Measurements from ENCODE around the gene SCYL1. TPM values are rescaled to one million over a fixed set of nuclear protein-coding genes. Genes with fewer than 3 reads are reported as not detected.

Gene SCYL1
- total RNA-seq, 1 donor from 2014 or later, result 16.9 TPM

- Histone ChIP-seq H3K9ac (no peak overlapping the region), H3K4me3 (peak overlapping the region; percentile 48), H2AFZ (replicated peaks) (no peak overlapping the region), H4K20me1 (ENCODE audit: low read depth) (peaks cover 35% of the 10 kb centered on the region), H3K9me3 (ENCODE audit: low read depth) (no peaks in the 10 kb centered on the region), H3K36me3 (no peaks in the 10 kb centered on the region), H3K4me1 (peaks cover 19% of the 10 kb centered on the region), H3K27ac (no peak overlapping the region), H3K79me2 (ENCODE audit: low read depth) (no peaks in the 10 kb centered on the region), H3F3A (ENCODE audit: low read depth) (peaks cover 29% of the 10 kb centered on the region), H3K4me2 (peak overlapping the region; percentile 77), H3K27me3 (peaks cover 61% of the 10 kb centered on the region)
- Mint-ChIP-seq H3K27me3 (ENCODE audit: insufficient read depth, low read depth) (peaks cover 16% of the 10 kb centered on the region), H3K4me1 (peaks cover 7% of the 10 kb centered on the region), H3K36me3 (peaks cover 14% of the 10 kb centered on the region), H3K27ac (no peak overlapping the region), H3K9me3 (no peaks in the 10 kb centered on the region), H3K4me3 (peak overlapping the region; percentile 75)
- DNase-seq (ENCODE audit: low spot score), result no peak
- TF ChIP-seq EZH2 (IDR thresholded peaks at IDR 0.05) (no peak), CTCF (IDR thresholded peaks at IDR 0.05) (no peak), EZH2phosphoT487 (IDR thresholded peaks at IDR 0.05) (no peak)
Observed at GRCh38 chr11:65538232-65538914, 13.5 kb downstream of the SCYL1 start.

- H3K9me3 Mint-ChIP-seq, result no peaks in the 10 kb centered on the region
- Histone ChIP-seq H3K9ac (no peak overlapping the region), H2AFZ (replicated peaks) (peak overlapping the region; percentile 22), H3K4me3 (peak overlapping the region; percentile 48), H3K9me3 (ENCODE audit: low read depth) (no peaks in the 10 kb centered on the region), H3K79me2 (ENCODE audit: low read depth) (no peaks in the 10 kb centered on the region), H3F3A (ENCODE audit: low read depth) (peaks cover 29% of the 10 kb centered on the region), H3K27me3 (peaks cover 68% of the 10 kb centered on the region), H3K4me2 (peak overlapping the region; percentile 77), H3K27ac (no peak overlapping the region), H3K36me3 (no peaks in the 10 kb centered on the region), H4K20me1 (ENCODE audit: low read depth) (peaks cover 35% of the 10 kb centered on the region), H3K4me1 (peaks cover 19% of the 10 kb centered on the region)
- peaks cover 18% of the 10 kb centered on the region for H3K27me3 Mint-ChIP-seq (ENCODE audit: insufficient read depth, low read depth)
- peak overlapping the region; percentile 71 for H3K4me3 Mint-ChIP-seq
- H3K27ac Mint-ChIP-seq, result no peak overlapping the region
- peaks cover 7% of the 10 kb centered on the region for H3K4me1 Mint-ChIP-seq
- peak; percentile 85 for DNase-seq (ENCODE audit: low spot score)
- peaks cover 14% of the 10 kb centered on the region for H3K36me3 Mint-ChIP-seq
- TF ChIP-seq EZH2phosphoT487 (IDR thresholded peaks at IDR 0.05) (peak; percentile 86), EZH2 (IDR thresholded peaks at IDR 0.05) (no peak), CTCF (IDR thresholded peaks at IDR 0.05) (peak; percentile 17)
Observed at GRCh38 chr11:65538915-65539743, 14.2 kb downstream of the SCYL1 start.

GRCh38 chr11:65539744-65540289, 14.9 kb downstream of the SCYL1 start:
- TF ChIP-seq EZH2 (IDR thresholded peaks at IDR 0.05) (peak; percentile 99), EZH2phosphoT487 (IDR thresholded peaks at IDR 0.05) (peak; percentile 94), CTCF (IDR thresholded peaks at IDR 0.05) (no peak)
- Histone ChIP-seq H3K79me2 (ENCODE audit: low read depth) (no peaks in the 10 kb centered on the region), H4K20me1 (ENCODE audit: low read depth) (peaks cover 35% of the 10 kb centered on the region), H3K27ac (no peak overlapping the region), H2AFZ (replicated peaks) (peak overlapping the region; percentile 22), H3K36me3 (no peaks in the 10 kb centered on the region), H3K4me1 (peaks cover 19% of the 10 kb centered on the region), H3K27me3 (peaks cover 75% of the 10 kb centered on the region), H3K4me2 (peak overlapping the region; percentile 77), H3F3A (ENCODE audit: low read depth) (peaks cover 29% of the 10 kb centered on the region), H3K9me3 (ENCODE audit: low read depth) (no peaks in the 10 kb centered on the region), H3K4me3 (peak overlapping the region; percentile 48), H3K9ac (no peak overlapping the region)
- Mint-ChIP-seq H3K27me3 (ENCODE audit: insufficient read depth, low read depth) (peaks cover 19% of the 10 kb centered on the region), H3K4me1 (peaks cover 10% of the 10 kb centered on the region), H3K27ac (no peak overlapping the region), H3K36me3 (peaks cover 10% of the 10 kb centered on the region), H3K9me3 (no peaks in the 10 kb centered on the region), H3K4me3 (peak overlapping the region; percentile 73)
- DNase-seq (ENCODE audit: low spot score), result peak; percentile 52

Data from neural progenitor cell (in vitro differentiated cells).